ENCODE measurements around the gene PATE1.

PATE1 gene

DNA sequence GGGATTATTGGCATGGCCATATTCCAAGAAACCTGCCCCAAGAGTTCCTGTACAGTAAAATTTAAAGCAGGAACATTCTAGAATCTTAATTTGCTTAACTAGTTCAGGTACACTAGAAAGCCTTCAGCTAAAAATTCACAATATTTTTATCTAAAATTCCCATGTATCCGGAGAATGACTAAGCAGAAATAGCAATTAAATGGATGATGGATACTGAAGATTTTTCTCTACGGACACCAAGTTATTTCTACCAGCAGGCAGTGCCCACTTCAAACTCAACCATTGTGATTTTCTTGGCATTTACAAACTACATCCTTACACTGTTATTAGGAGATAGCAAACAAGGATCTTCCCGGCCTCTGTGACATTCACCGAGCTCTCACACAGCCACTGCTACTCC lies 44.7 kb downstream of the PATE1 start:
- DNase-seq (ENCODE audit: low spot score), result no peak

DNA sequence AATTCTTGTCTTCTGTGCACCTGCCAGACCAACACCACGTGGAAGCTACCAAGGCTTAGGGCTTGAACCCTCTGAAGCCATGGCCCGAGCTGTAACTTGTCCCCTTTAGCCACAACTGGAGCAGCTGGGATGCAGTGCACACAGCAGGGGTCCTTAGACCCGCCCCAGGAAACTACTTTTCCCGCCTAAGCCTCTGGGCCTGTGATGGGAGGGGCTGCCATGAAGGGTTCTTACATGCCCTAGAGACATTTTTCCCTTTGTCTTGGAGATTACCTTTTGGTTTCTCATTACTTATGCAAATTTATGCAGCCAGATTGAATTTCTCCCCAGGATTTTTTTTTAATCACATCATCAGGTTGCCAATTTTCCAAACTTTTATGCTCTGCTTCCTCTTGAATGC lies 51.6 kb downstream of the PATE1 start:
- DNase-seq (ENCODE audit: low spot score), result no peak

Measured in SK-N-DZ (cell line).